HG02970 (cell line): Measurements from ENCODE around the gene HOXB3.
"Not testable (repeated sequence)": the region's sequence is repeated elsewhere in the genome, so short reads cannot be mapped to it uniquely, and the experiment has no call there.

Experiments used
- ATAC-seq: cut with Tn5 transposase; IDR thresholded peaks from one replicate; pipeline ENCODE4 v1.9.1; 2021; ENCODE audit warnings: mild to moderate bottlenecking, moderate library complexity, moderate number of reproducible peaks; ENCODE audit not compliant: unreplicated experiment, low FRiP score

HOXB3 gene

GRCh38 chr17:48548523-48549280 lies 41.3 kb downstream of the HOXB3 start:
- ATAC-seq: no peak

- no peak for ATAC-seq
Observed at GRCh38 chr17:48547808-48548522, 42.1 kb downstream of the HOXB3 start.

- ATAC-seq: no peak
Observed at GRCh38 chr17:48546924-48547807, 42.9 kb downstream of the HOXB3 start.

GRCh38 chr17:48546137-48546923 lies 43.7 kb downstream of the HOXB3 start:
- no peak for ATAC-seq

GRCh38 chr17:48545539-48545938 lies 44.5 kb downstream of the HOXB3 start:
- ATAC-seq: no peak

GRCh38 chr17:48545022-48545375 lies 45.0 kb downstream of the HOXB3 start, which contains the start of gene HOXB2:
Gene HOXB2, minus strand, starts transcription at chr17:48545109. Its CDS starts 198 bp downstream, at chr17:48544911.
- no peak for ATAC-seq

- no peak for ATAC-seq
Observed at GRCh38 chr17:48544349-48545021, 45.6 kb downstream of the HOXB3 start.

GRCh38 chr17:48543854-48544348 lies 46.1 kb downstream of the HOXB3 start:
- ATAC-seq: no peak

- no peak for ATAC-seq
Observed at GRCh38 chr17:48543107-48543853, 46.8 kb downstream of the HOXB3 start.

GRCh38 chr17:48542698-48543106 lies 47.3 kb downstream of the HOXB3 start:
- no peak for ATAC-seq

- no peak for ATAC-seq
Observed at GRCh38 chr17:48542114-48542656, 47.9 kb downstream of the HOXB3 start.

GRCh38 chr17:48541577-48542113 lies 48.4 kb downstream of the HOXB3 start:
- no peak for ATAC-seq

- ATAC-seq: no peak
Observed at GRCh38 chr17:48541036-48541576, 48.9 kb downstream of the HOXB3 start.

- ATAC-seq: no peak
Observed at GRCh38 chr17:48540213-48540612, 49.8 kb downstream of the HOXB3 start.

GRCh38 chr17:48539177-48539576 lies 50.9 kb downstream of the HOXB3 start:
- no peak for ATAC-seq

- ATAC-seq: no peak
Observed at GRCh38 chr17:48537316-48537715, 52.7 kb downstream of the HOXB3 start.

- ATAC-seq: not testable (repeated sequence)
Observed at GRCh38 chr17:48535793-48536559, 54.1 kb downstream of the HOXB3 start.
